ENCODE data around the gene AGAP2.
A peak's percentile ranks its signal among the peaks of the same experiment; 100 is the strongest.

AGAP2 gene

DNA sequence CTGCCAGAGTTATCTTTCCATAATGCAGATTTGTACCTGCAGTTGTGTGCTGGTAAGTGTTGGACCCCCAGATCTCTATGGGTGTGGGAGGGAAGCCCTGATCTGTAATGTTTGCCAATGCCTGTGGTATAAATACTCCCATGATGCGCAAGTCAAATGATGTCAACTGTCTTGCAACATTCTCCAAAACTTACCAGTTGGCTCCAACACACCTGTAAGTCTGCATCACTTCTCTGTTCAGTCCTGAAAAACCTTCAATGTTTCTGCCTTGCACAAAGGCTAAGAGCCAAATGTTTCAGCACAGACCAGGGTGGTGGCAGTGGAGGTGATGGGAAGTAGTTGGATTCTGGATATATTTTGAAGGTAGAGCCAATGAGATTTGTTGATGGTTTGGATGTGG, 41.5 kb downstream of the AGAP2 start:
- Histone ChIP-seq H3K4me1 (ENCODE audit: insufficient read depth, poor library complexity, severe bottlenecking) (no peaks in the 10 kb centered on the region), H3K27ac (ENCODE audit: poor library complexity, severe bottlenecking) (no peak overlapping the region), H3K36me3 (ENCODE audit: low read depth) (peaks cover 32% of the 10 kb centered on the region), H3K9me3 (ENCODE audit: severe bottlenecking) (no peaks in the 10 kb centered on the region), H3K27me3 (ENCODE audit: insufficient read depth, poor library complexity, severe bottlenecking) (no peaks in the 10 kb centered on the region), H3K4me3 (ENCODE audit: severe bottlenecking) (no peak overlapping the region)
- ATAC-seq (ENCODE audit: low read depth) (no peak), DNase-seq (ENCODE audit: low spot score) (no peak)
- TF ChIP-seq, protein P1, sequence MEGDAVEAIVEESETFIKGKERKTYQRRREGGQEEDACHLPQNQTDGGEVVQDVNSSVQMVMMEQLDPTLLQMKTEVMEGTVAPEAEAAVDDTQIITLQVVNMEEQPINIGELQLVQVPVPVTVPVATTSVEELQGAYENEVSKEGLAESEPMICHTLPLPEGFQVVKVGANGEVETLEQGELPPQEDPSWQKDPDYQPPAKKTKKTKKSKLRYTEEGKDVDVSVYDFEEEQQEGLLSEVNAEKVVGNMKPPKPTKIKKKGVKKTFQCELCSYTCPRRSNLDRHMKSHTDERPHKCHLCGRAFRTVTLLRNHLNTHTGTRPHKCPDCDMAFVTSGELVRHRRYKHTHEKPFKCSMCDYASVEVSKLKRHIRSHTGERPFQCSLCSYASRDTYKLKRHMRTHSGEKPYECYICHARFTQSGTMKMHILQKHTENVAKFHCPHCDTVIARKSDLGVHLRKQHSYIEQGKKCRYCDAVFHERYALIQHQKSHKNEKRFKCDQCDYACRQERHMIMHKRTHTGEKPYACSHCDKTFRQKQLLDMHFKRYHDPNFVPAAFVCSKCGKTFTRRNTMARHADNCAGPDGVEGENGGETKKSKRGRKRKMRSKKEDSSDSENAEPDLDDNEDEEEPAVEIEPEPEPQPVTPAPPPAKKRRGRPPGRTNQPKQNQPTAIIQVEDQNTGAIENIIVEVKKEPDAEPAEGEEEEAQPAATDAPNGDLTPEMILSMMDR (IDR thresholded peaks at IDR 0.05; ENCODE audit: poor library complexity, severe bottlenecking) = no peak

DNA sequence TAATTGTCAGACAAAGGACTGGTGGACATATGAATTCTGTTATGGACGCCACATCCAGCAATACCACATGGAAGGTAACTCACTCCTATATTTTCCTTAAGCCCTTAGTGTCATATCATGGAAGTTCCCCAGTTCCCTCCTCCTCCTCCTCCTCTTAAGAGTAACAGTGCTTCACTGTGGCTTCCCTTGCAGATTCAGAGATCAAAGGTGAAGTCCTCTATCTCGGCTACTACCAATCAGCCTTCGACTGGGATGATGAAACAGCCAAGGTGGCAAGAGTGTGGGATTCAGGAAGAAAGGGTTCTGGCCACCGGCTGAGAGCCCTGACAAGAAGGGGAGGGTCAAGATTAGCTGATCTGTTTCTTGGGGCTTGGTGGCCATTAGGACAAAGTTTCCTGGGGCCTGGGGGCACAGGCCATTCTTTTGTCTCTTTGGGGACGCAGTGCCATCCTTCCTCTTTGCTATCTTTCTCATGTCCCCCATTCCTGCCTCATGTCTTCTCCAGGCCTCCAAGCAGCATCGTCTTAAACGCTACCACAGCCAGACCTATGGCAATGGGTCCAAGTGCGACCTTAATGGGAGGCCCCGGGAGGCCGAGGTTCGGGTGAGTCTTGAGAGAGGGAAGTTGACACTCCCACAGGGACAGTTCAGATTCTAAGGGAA, 42.6 kb downstream of the AGAP2 start:
- DNase-seq (ENCODE audit: low spot score) = no peak
- no peak overlapping the region for H3K27ac ChIP-seq (ENCODE audit: poor library complexity, severe bottlenecking)

DNA sequence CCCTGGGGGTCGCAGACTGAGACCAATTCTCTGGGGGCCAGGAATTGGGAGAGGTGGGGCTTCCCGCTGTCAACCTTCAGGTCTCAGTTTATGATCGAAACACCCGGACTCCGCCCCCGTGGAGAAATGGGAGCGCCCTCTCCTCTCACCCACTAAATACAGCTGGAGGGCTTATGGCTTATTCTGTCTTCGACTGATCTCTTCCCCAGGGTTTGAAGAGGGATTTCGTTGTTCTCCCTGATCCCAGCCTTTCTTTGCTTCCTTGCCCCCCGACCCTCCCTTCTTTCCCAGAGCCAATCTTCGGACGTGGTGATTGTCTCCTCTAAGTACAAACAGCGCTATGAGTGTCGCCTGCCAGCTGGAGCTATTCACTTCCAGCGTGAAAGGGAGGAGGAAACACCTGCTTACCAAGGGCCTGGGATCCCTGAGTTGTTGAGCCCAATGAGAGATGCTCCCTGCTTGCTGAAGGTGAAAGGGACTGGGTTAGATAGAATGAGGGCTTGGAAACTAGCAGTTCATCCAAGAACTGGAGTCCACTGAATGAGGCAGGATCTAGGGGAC, 44.0 kb downstream of the AGAP2 start:
- Histone ChIP-seq H3K27me3 (ENCODE audit: insufficient read depth, poor library complexity, severe bottlenecking) (no peaks in the 10 kb centered on the region), H3K27ac (ENCODE audit: poor library complexity, severe bottlenecking) (no peak overlapping the region), H3K4me1 (ENCODE audit: insufficient read depth, poor library complexity, severe bottlenecking) (no peaks in the 10 kb centered on the region), H3K9me3 (ENCODE audit: severe bottlenecking) (no peaks in the 10 kb centered on the region), H3K36me3 (ENCODE audit: low read depth) (peaks cover 28% of the 10 kb centered on the region), H3K4me3 (ENCODE audit: severe bottlenecking) (peak overlapping the region; percentile 66)
- TF ChIP-seq, protein P1 (IDR thresholded peaks at IDR 0.05; ENCODE audit: poor library complexity, severe bottlenecking) = no peak
- no peak for DNase-seq (ENCODE audit: low spot score)
- no peak for ATAC-seq (ENCODE audit: low read depth)

More for the DNA sequence above, 42.6 kb downstream of the AGAP2 start:
- no peak for ATAC-seq (ENCODE audit: low read depth)
- no peak overlapping the region for H3K4me3 ChIP-seq (ENCODE audit: severe bottlenecking)
- no peaks in the 10 kb centered on the region for H3K9me3 ChIP-seq (ENCODE audit: severe bottlenecking)
- TF ChIP-seq, protein P1 (IDR thresholded peaks at IDR 0.05; ENCODE audit: poor library complexity, severe bottlenecking) = no peak
- H3K36me3 ChIP-seq (ENCODE audit: low read depth) = peaks cover 28% of the 10 kb centered on the region
- no peaks in the 10 kb centered on the region for H3K27me3 ChIP-seq (ENCODE audit: insufficient read depth, poor library complexity, severe bottlenecking)
- no peaks in the 10 kb centered on the region for H3K4me1 ChIP-seq (ENCODE audit: insufficient read depth, poor library complexity, severe bottlenecking)

DNA sequence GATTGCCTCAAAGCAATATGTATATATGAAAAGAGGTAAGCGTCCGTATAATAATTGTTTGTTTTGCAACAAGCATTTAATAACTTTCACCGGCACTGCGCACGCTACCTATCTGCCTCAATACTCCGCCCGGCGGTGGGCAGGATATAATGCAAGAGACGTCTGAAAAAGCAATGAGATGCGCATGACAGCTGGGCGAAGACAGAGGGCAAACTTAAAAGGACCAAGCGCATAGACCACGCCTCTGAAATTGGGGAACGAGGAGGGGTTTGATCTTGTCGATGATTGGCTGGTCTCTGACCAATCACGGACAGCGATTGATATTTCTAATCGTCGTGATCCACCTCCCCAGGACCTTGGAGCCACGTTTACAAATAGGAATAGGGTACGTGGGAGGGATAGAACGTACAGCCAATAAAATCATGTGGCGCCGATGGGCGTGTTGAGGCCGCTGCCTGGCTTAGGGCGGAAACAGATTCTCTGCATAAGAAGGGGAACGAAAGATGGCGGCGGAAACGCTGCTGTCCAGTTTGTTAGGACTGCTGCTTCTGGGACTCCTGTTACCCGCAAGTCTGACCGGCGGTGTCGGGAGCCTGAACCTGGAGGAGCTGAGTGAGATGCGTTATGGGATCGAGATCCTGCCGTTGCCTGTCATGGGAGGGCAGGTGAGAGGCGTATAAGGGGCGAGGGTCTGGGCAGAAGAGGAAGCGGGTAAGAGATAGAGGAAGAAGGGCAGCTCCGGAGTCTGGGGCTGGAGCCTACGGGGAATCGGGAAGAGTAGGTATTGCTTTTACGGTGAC, 44.7 kb downstream of the AGAP2 start, which contains the start of gene OS9:
Gene OS9 (plus strand): TSS at position 474 of the 800 bp plus-strand sequence. CDS start 30 bp downstream, at position 504.
- Histone ChIP-seq H3K27ac (ENCODE audit: poor library complexity, severe bottlenecking) (no peak within 1 kb of the TSS), H3K27me3 (ENCODE audit: insufficient read depth, poor library complexity, severe bottlenecking) (no peaks in the 10 kb centered on the region), H3K4me1 (ENCODE audit: insufficient read depth, poor library complexity, severe bottlenecking) (no peaks in the 10 kb centered on the region), H3K4me3 (ENCODE audit: severe bottlenecking) (peak within 1 kb of the TSS; percentile 66), H3K9me3 (ENCODE audit: severe bottlenecking) (no peaks in the 10 kb centered on the region), H3K36me3 (ENCODE audit: low read depth) (peaks cover 28% of the 10 kb centered on the region)
- DNase-seq (ENCODE audit: low spot score) = peak; percentile 97
- ATAC-seq (ENCODE audit: low read depth) = peak; percentile 98
- TF ChIP-seq, protein P1 (IDR thresholded peaks at IDR 0.05; ENCODE audit: poor library complexity, severe bottlenecking) = peak; percentile 88
